GM19025 (cell line): Measurements from ENCODE around the gene TAAR5.
"Not testable (repeated sequence)": the region's sequence is repeated elsewhere in the genome, so short reads cannot be mapped to it uniquely, and the experiment has no call there.

ENCODE experiments used
- ATAC-seq: cut with Tn5 transposase; IDR thresholded peaks from one replicate; pipeline ENCODE4 v1.9.1; 2021; ENCODE audit warnings: mild to moderate bottlenecking, low read depth, moderate library complexity; ENCODE audit not compliant: unreplicated experiment

TAAR5 gene

DNA sequence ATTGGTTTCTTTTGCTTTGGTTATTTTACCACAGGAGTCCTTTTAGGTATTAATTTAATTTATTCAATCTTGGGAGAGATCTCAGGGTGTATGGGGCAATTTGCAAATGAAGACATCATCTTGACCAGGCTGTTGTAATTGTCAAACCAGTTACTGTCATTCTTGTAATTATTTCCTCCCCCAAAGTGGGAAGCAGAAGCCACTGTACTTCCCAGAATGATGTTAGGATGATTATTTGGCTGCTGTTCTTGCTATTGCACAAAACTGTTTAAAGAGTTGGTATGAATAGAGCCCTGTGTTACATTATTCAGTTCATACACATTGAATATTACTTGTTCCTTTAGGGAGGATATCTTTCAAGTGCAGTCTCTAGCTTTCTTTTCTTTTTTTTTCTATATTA, 17.8 kb downstream of the TAAR5 start:
- ATAC-seq = no peak

GRCh38 chr6:132570221-132570777, 19.2 kb downstream of the TAAR5 start, which contains the start of gene TAAR6:
TAAR6 (plus strand) TSS chr6:132570322; CDS start chr6:132570322, 0 bp downstream.
- no peak for ATAC-seq

GRCh38 chr6:132569170-132569569, 20.4 kb downstream of the TAAR5 start:
- no peak for ATAC-seq

DNA sequence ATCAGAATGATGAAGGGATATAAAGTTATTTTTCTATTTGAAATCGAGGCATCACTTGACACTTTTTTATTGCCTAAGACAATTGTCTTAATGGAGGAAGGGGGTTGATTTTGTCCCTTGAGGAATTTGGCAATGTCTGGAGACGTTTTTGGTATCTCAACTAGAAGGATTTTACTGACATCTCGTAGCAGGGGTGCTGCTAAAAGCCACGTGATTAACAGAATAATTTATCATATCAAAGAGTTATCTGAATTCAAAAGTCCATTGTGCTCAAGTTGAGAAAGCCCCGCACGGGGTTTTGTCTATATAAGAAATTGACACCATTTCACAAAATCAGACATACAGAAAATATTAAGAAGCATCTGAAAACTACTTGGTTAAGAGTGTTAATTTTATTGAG, 20.9 kb downstream of the TAAR5 start:
- ATAC-seq = no peak

DNA sequence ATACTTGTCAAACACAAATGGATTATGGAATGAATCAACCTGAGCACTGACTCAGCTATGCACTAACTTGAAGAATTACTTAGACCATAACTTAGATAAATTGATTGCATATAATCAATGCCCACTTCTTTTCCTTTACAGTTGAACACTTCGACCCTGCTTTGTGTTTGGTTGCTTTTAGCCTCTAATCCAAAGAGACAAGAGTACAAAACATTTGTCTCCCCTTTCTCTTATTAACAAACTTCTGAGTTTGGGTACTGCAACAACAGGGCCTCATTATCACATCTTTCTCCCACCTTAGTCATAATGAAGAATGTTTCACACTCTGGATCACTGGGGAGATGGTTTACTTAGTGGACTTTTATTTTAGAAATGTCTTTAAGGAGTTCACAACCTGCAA, 22.0 kb downstream of the TAAR5 start:
- no peak for ATAC-seq

DNA sequence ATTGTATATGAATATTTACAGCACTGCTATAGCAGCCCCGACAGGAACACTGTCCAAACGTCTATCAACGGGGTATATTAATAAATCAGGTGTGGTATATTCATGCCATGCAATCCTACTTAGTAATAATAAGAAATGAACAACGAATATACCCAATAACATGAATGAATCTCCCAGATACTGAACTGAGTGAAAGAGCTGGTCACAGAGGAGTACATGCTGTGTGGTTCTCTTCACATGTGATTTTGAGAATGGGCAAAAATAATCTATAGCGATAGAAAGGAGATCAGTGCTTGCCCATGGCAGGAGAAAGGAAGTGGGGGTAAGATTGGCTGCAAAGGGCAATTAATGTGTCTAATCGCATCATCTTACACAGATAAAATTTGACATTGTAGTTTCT, 23.1 kb downstream of the TAAR5 start:
- no peak for ATAC-seq

GRCh38 chr6:132560087-132560486, 29.5 kb downstream of the TAAR5 start:
- not testable (repeated sequence) for ATAC-seq

- ATAC-seq = no peak
These were observed 37.2 kb downstream of the TAAR5 start, which contains the start of gene TAAR8 for GRCh38 chr6:132552372-132552771. TAAR8 (plus strand) TSS chr6:132552672; CDS start chr6:132552693, 21 bp downstream.

GRCh38 chr6:132551214-132551613, 38.3 kb downstream of the TAAR5 start:
- ATAC-seq = no peak

- ATAC-seq = no peak
These were observed 40.6 kb downstream of the TAAR5 start for GRCh38 chr6:132548746-132549463.

DNA sequence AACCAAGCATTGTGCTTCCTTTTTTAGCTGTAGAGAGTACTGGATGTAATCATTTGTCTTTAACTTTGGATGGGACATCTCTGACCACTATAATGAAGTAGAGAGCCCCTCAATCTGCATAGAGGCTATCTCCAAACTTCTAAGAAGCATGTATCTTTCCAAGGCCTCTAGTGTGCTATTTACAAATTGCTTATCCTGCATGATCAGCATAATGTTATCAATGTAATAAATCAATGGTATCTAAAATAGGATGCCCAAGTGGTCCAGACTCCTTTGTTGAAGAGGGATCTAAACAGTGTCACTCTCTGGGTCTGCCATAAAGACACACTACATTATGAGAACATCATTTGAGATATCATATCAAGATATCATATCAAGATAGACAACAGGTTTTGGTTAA, 44.7 kb downstream of the TAAR5 start:
- ATAC-seq = no peak
